K562 (cell line): Measurements from ENCODE around the gene CDK5R1. TPM values are rescaled to one million over a fixed set of nuclear protein-coding genes. Genes with fewer than 3 reads are reported as not detected.

Source experiments
- ATAC-seq: fragments of 200-7000 bp; cut with Tn5 transposase; 3 replicates; pipeline ENCODE4 v1.9.1; 2020; ENCODE audit warnings: moderate library complexity
- BruUV-seq: library from RNA; stranded (reverse); fragments of 400-500 nt; replicated peaks from 2 replicates; lab custom pipeline; 2021; lab: Mats Ljungman, UMichigan
- CTCF ChIA-PET: fragments of 300-600 bp; formaldehyde crosslinking; extraction: SDS; loops from one replicate; lab custom pipeline; 2021; ENCODE audit warnings: low intra/inter-chr PET ratio; lab: Yijun Ruan, JAX
- POLR2A ChIA-PET: fragments of 300-600, 350-650 bp; sonication (Branson Sonifier 250); formaldehyde crosslinking; extraction: SDS; loops from one replicate; lab custom pipeline; 2021; ENCODE audit warnings: antibody characterized with exemption, inconsistent platforms; lab: Yijun Ruan, JAX
- DNase-seq, 4 experiments: peaks; one replicate each; pipeline versions ENCODE4 v3.0.0 to v3.0.0-alpha.2; 2011 to 2018; ENCODE audit warnings: low spot score in 3 of 4, mixed read lengths in 3 of 4; ENCODE audit errors: extremely low read depth in 1 of 4
- FAIRE-seq: peaks from 2 replicates; lab custom pipeline; 2011; peaks lifted over from hg19 to GRCh38; lab: Jason Lieb, UNC
- H2AFZ ChIP-seq: 2 replicates; pipeline ENCODE4 v1.6.0; 2011; ENCODE audit warnings: low read depth, low read length, control low read depth, inconsistent platforms
- H3K27ac ChIP-seq: fragments of 200-600 bp; 3 replicates; pipeline ENCODE4 v1.8.0; 2011; ENCODE audit warnings: low read depth, mild to moderate bottlenecking, control low read depth, inconsistent platforms, low read length, moderate library complexity, mixed read lengths; ENCODE audit errors: extremely low read depth
- H3K27me3 ChIP-seq, 2 experiments: fragments of 300-600 bp in 1 of 2; 2 replicates in 1 of 2; 3 replicates in 1 of 2; pipeline versions ENCODE4 v1.6.0 to v1.8.0; 2011; ENCODE audit warnings: inconsistent platforms in 2 of 2, low read length in 2 of 2, mild to moderate bottlenecking in 1 of 2, mixed read lengths in 1 of 2, moderate library complexity in 1 of 2; ENCODE audit not compliant: control insufficient read depth in 2 of 2, insufficient read depth in 2 of 2
- H3K36me3 ChIP-seq: fragments of 300-600 bp; 3 replicates; pipeline ENCODE4 v1.8.0; 2011; ENCODE audit warnings: mild to moderate bottlenecking, low read length, inconsistent platforms; ENCODE audit not compliant: control insufficient read depth, insufficient read depth
- H3K4me1 ChIP-seq, 2 experiments: fragments of 200-600 bp in 1 of 2; replicated peaks in 1 of 2; 2 replicates in 1 of 2; 3 replicates in 1 of 2; pipeline versions ENCODE4 v1.5.1 to v1.8.0; 2011; ENCODE audit warnings: inconsistent platforms in 2 of 2, low read length in 2 of 2, mild to moderate bottlenecking in 1 of 2, mixed read lengths in 1 of 2, moderate library complexity in 1 of 2; ENCODE audit not compliant: control insufficient read depth in 2 of 2, insufficient read depth in 2 of 2
- H3K4me2 ChIP-seq: 2 replicates; pipeline ENCODE4 v1.6.1; 2011; ENCODE audit warnings: low read length, control low read depth, inconsistent platforms, mixed read lengths; ENCODE audit not compliant: insufficient read depth
- H3K4me3 ChIP-seq: fragments of 200-600 bp; sonication (generic), shearing (Covaris generic); 2 replicates; pipeline ENCODE4 v1.5.1; 2016; ENCODE audit warnings: control low read depth, inconsistent platforms
- H3K79me2 ChIP-seq: fragments of 200-600 bp; 3 replicates; pipeline ENCODE4 v1.8.0; 2011; ENCODE audit warnings: low read length, inconsistent platforms; ENCODE audit not compliant: control insufficient read depth, insufficient read depth
- H3K9ac ChIP-seq, 2 experiments: 2 replicates each; pipeline versions ENCODE4 v1.6.0 to v1.6.1; 2011; ENCODE audit warnings: low read depth in 2 of 2, low read length in 2 of 2, control low read depth in 1 of 2, inconsistent platforms in 1 of 2, mild to moderate bottlenecking in 1 of 2, mixed read lengths in 1 of 2; ENCODE audit not compliant: insufficient read depth in 1 of 2
- H3K9me1 ChIP-seq: one replicate; pipeline ENCODE4 v1.6.0; 2011; ENCODE audit warnings: inconsistent platforms, mild to moderate bottlenecking, low read length, moderate library complexity; ENCODE audit not compliant: control insufficient read depth, insufficient read depth
- H3K9me3 ChIP-seq: replicated peaks from 2 replicates; pipeline ENCODE4 v1.5.1; 2011; ENCODE audit warnings: low read depth, low read length, inconsistent platforms; ENCODE audit not compliant: control insufficient read depth, insufficient read depth
- H4K20me1 ChIP-seq: replicated peaks from 2 replicates; pipeline ENCODE4 v1.6.1; 2011; ENCODE audit warnings: low read length, inconsistent platforms, mixed read lengths; ENCODE audit not compliant: control insufficient read depth, insufficient read depth
- ARID2 ChIP-seq: fragments of 450-650 bp; IDR thresholded peaks from 2 replicates; pipeline ENCODE4 v1.6.1; 2017; ENCODE audit warnings: antibody characterized with exemption, mild to moderate bottlenecking
- CREB1 ChIP-seq, 2 experiments: sonication (generic) in 1 of 2; formaldehyde crosslinking in 1 of 2; IDR thresholded peaks; 2 replicates each; pipeline versions ENCODE4 v1.6.1 to v1.8.0; 2012 to 2022; ENCODE audit warnings: inconsistent platforms in 1 of 2, mild to moderate bottlenecking in 1 of 2, missing genetic modification reagents in 1 of 2, moderate library complexity in 1 of 2
- CREBBP ChIP-seq: IDR thresholded peaks from one replicate; pipeline ENCODE4 v1.6.1; 2012; ENCODE audit warnings: low read depth, mild to moderate bottlenecking, control low read depth, inconsistent platforms, low read length
- HDAC3 ChIP-seq: fragments of 450-650 bp; IDR thresholded peaks from 2 replicates; pipeline ENCODE4 v1.6.1; 2018; ENCODE audit warnings: borderline replicate concordance, mild to moderate bottlenecking, moderate library complexity; ENCODE audit not compliant: partially characterized antibody
- MBD1 ChIP-seq: fragments of 250-450 bp; sonication (Bioruptor Pico); IDR thresholded peaks from 2 replicates; pipeline ENCODE4 v1.8.0; 2022; ENCODE audit warnings: inconsistent platforms
- MLX ChIP-seq, 2 experiments: fragments of 450-650 bp in 1 of 2; sonication (generic) in 1 of 2; formaldehyde crosslinking; conservative IDR thresholded peaks; 2 replicates each; pipeline versions ENCODE4 v1.4.0 to v1.8.1; 2020 to 2022; ENCODE audit warnings: mild to moderate bottlenecking in 1 of 2, missing genetic modification reagents in 1 of 2
- NONO ChIP-seq, 2 experiments: fragments of 200-400 bp in 1 of 2; fragments of 450-650 bp in 1 of 2; formaldehyde crosslinking in 1 of 2; IDR thresholded peaks; 2 replicates each; pipeline ENCODE4 v1.6.1; 2017; ENCODE audit warnings: low read depth in 2 of 2, mild to moderate bottlenecking in 2 of 2, moderate library complexity in 2 of 2, low read length in 1 of 2
- POLR2G ChIP-seq: fragments of 200-400 bp; formaldehyde crosslinking; IDR thresholded peaks from 2 replicates; pipeline ENCODE4 v1.6.1; 2017; ENCODE audit warnings: low read depth, mild to moderate bottlenecking, antibody characterized with exemption, low read length, moderate library complexity
- REST ChIP-seq, 2 experiments: fragments of 450-650 bp; formaldehyde crosslinking in 1 of 2; IDR thresholded peaks; 2 replicates each; pipeline versions ENCODE4 v1.4.0 to v1.6.1; 2014 to 2020; ENCODE audit warnings: mild to moderate bottlenecking in 2 of 2, borderline replicate concordance in 1 of 2, low read depth in 1 of 2
- ZNF668 ChIP-seq: fragments of 250-450 bp; sonication (Bioruptor Pico); IDR thresholded peaks from 2 replicates; pipeline ENCODE4 v1.8.0; 2022; ENCODE audit warnings: mild to moderate bottlenecking, inconsistent platforms
- WGBS: fragments of 100-300 bp; shearing (Covaris generic); methylation state at CpG from one replicate; pipeline ENCODE4 v1.1.6; 2016; ENCODE audit warnings: low coverage, mixed read lengths; ENCODE audit not compliant: insufficient coverage; ENCODE audit errors: missing lambda C conversion rate; 5-methylcytosine and 5-hydroxymethylcytosine counted together
- in situ Hi-C: fragments of 300-500 bp; cut with MboI; formaldehyde crosslinking; loops from 4 replicates; pipeline ENCODE4 v1.15.0; 2018; ENCODE audit warnings: inconsistent platforms, mixed read lengths
- intact Hi-C: fragments of 100-400 bp; cut with micrococcal nuclease; formaldehyde crosslinking; loops from 2 replicates; pipeline ENCODE4 v1.14.2; 2022
- polyA plus RNA-seq, 8 experiments: library from polyadenylated mRNA; depleted of rRNA in 4 of 8; stranded (reverse) in 5 of 8; unstranded in 3 of 8; fragments of >200 nt; fragmentation: Nextera tagmentation in 2 of 8; fragmentation: Illumina TruSeq in 1 of 8; extraction: Ambion mirVana in 2 of 8; extraction: Trizol in 1 of 8; gene quantifications; 2 replicates each; pipeline versions ENCODE4 v1.2.1 to v1.2.3, GENCODE V29; 2011 to 2014; ENCODE audit warnings: inconsistent platforms in 1 of 8, missing spikeins in 1 of 8
- total RNA-seq, 7 experiments: library from RNA; depleted of rRNA in 6 of 7; stranded (reverse); fragments of >200 nt in 6 of 7; fragmentation: Illumina TruSeq in 2 of 7; extraction: Trizol in 2 of 7; gene quantifications; 2 replicates each; pipeline versions ENCODE4 v1.2.1 to v1.2.3, GENCODE V29; 2011 to 2021; ENCODE audit warnings: low replicate concordance in 1 of 7

Gene CDK5R1
- total and polyA plus RNA-seq, 9 of the 15 experiments (the other 6 are each of a cell fraction or from before 2014, with no cell fraction given): 0.10 to 4.8 (median 2.3) TPM

- no peak overlapping the region for H3K4me2 ChIP-seq
- peaks cover 91% of the 10 kb centered on the region for H3K36me3 ChIP-seq
- intact Hi-C loops: no loop called here
- no peaks in the 10 kb centered on the region for H3K9me1 ChIP-seq
- peaks cover 6% of the 10 kb centered on the region; the same call in 1 of the 2 replicates for H4K20me1 ChIP-seq
- peaks cover 0 to 2% of the 10 kb centered on the region in 2 experiments; a peak in 1 of 5 replicates for H3K4me1 ChIP-seq
- 93% methylated on average over 3 of the region's 3 CpGs for WGBS
- no TSS peak for BruUV-seq
- no peaks in the 10 kb centered on the region for H3K9me3 ChIP-seq
- no peak for DNase-seq
- no peak for ATAC-seq
- H3K27me3 ChIP-seq: no peaks in the 10 kb centered on the region
- H3K27ac ChIP-seq: no peak overlapping the region
- H3K9ac ChIP-seq: no peak overlapping the region
- TF ChIP-seq HDAC3 (no peak), POLR2G (no peak), REST (IDR thresholded peaks at IDR 0.05; ENCODE audit: borderline replicate concordance) (no peak), REST (CRISPR knock-in tag; IDR thresholded peaks at IDR 0.05; ENCODE audit: low read depth) (no peak), MLX (CRISPR knock-in tag; conservative IDR thresholded peaks at IDR 0.05) (no peak), ARID2 (no peak), NONO (IDR thresholded peaks at IDR 0.05; ENCODE audit: low read depth in 2 of 2, low read length in 1 of 2) (no peak), CREB1 (IDR thresholded peaks at IDR 0.05) (no peak), CREB1 (CRISPR knock-in tag; IDR thresholded peaks at IDR 0.05) (no peak), MBD1 (CRISPR knock-in tag) (no peak), CREBBP (no peak), ZNF668 (CRISPR knock-in tag) (no peak)
- TF ChIP-seq, all 486 proteins: peak for 0
- in situ Hi-C loops: no loop called here
- Histone ChIP-seq H3K79me2 (peaks cover 54% of the 10 kb centered on the region), H3K4me3 (no peak overlapping the region), H2AFZ (no peak overlapping the region)
- no peak for FAIRE-seq
- POLR2A ChIA-PET: interaction anchor here (1.0 to 1.1 kb wide), 2 partner anchors 10 to 19 kb away, joined by 3 to 6 read pairs; partner anchors contain the start of gene PSMD11
- CTCF ChIA-PET: no interaction called here
Observed at GRCh38 chr17:32463304-32463703, 23.5 kb upstream of the CDK5R1 start.
